Measurements from ENCODE around the gene HPCA.
A peak's percentile ranks its signal among the peaks of the same experiment; 100 is the strongest.

Gene HPCA

GRCh38 chr1:32886004-32886827 lies at the start of gene HPCA:
Gene HPCA, plus strand, starts transcription at chr1:32886491. Its CDS starts 2,408 bp downstream, at chr1:32888899.
- intact Hi-C loops (cut with DNase I; ENCODE audit: low total_unique reads) = no loop called here
- peaks cover 0 to 64% of the 10 kb centered on the region in 2 donors for H3K27me3 ChIP-seq
- peaks cover 0 to 26% (median 22%) of the 10 kb centered on the region in 4 donors for H3K4me1 ChIP-seq
- H3K27ac ChIP-seq = no peak within 1 kb of the TSS
- TF ChIP-seq CTCF (IDR thresholded peaks at IDR 0.05) = peak in 1 of 2 experiments; percentile 14
- no peak for DNase-seq
- H3K36me3 ChIP-seq = no peaks in the 10 kb centered on the region
- H3K4me3 ChIP-seq = no peak within 1 kb of the TSS
- H3K9me3 ChIP-seq = no peaks in the 10 kb centered on the region

- Histone ChIP-seq H3K9me3 (no peaks in the 10 kb centered on the region), H3K27ac (no peak overlapping the region), H3K4me3 (no peak overlapping the region), H3K4me1 (no peaks in the 10 kb centered on the region), H3K27me3 (no peaks in the 10 kb centered on the region), H3K36me3 (peaks cover 45 to 66% (median 46%) of the 10 kb centered on the region in 3 donors)
- DNase-seq = no peak
- TF ChIP-seq CTCF (IDR thresholded peaks at IDR 0.05) = no peak
- intact Hi-C loops (cut with DNase I; ENCODE audit: low total_unique reads) = no loop called here
These were observed 37.8 kb upstream of the HPCA start for GRCh38 chr1:32848354-32849063.

DNA sequence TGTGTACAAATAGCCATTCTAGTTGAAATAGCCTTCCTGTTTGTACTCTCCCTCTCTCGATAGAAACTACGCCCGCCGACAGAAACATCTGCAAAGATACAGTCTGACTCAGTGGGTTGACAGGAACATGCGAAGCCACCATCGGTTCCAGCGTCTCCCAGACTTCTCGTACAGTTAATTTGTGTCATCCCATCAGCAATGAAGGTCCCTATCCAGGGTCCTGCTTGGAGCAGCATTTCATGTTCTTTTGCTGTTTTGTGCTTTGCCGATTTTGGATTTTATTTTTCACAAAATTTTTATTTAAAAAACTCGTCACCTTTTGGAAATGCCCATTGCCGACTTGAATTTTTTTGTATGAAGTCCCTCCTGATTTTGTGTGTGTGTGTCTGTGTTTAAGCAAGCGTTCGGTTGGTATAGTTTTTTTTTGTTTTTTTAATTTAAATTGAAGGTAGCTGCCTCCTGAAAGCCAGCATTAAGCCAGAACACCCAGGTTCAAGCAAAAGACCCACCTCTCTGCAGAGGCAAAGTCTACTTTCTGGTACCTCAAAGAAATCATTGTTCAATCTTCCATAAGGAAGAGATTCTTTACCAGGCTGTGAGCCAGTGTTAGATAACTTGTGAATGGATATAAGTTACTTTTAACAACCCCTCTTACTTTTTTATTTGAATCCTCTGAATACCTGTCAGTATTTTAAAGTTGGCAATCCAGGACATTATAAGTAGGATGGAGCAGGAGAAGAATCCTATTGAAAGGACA lies 30.3 kb upstream of the HPCA start:
- DNase-seq = no peak
- intact Hi-C loops (cut with DNase I; ENCODE audit: low total_unique reads) = no loop called here
- H3K9me3 ChIP-seq = no peaks in the 10 kb centered on the region
- H3K36me3 ChIP-seq = peaks cover 36 to 64% (median 47%) of the 10 kb centered on the region in 3 donors
- no peaks in the 10 kb centered on the region for H3K27me3 ChIP-seq
- TF ChIP-seq CTCF (IDR thresholded peaks at IDR 0.05) = no peak
- no peak overlapping the region for H3K27ac ChIP-seq
- peaks cover 0 to 6% (median 1%) of the 10 kb centered on the region in 4 donors for H3K4me1 ChIP-seq
- no peak overlapping the region for H3K4me3 ChIP-seq

GRCh38 chr1:32858136-32858535 lies 28.2 kb upstream of the HPCA start:
- Histone ChIP-seq H3K4me1 (peaks cover 0 to 27% (median 16%) of the 10 kb centered on the region in 4 donors), H3K27me3 (no peaks in the 10 kb centered on the region), H3K27ac (no peak overlapping the region), H3K9me3 (no peaks in the 10 kb centered on the region), H3K36me3 (peaks cover 32 to 58% (median 37%) of the 10 kb centered on the region in 3 donors), H3K4me3 (no peak overlapping the region)
- no peak for TF ChIP-seq CTCF (IDR thresholded peaks at IDR 0.05)
- DNase-seq = no peak
- intact Hi-C loops (cut with DNase I; ENCODE audit: low total_unique reads) = no loop called here

DNA sequence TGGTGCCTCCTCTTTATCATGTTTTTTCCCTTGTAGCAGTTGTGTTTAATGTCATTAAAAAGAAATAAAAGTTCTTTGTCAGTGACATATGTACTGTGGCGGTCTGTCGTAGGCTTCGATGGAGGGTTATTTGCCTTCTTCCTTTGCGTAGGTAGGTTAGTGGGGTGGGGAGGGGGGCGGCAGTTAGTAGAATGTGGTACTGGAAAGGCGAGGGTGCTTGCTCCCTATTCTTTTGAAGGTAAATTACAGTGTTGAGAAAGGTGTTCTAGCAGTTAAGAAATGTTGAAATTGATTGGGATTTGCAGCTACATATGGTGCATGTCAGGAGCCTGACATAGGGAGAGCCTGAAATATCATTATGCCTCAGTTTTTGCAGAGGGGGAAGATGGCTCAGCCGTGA lies 27.5 kb upstream of the HPCA start:
- TF ChIP-seq CTCF (IDR thresholded peaks at IDR 0.05) = no peak
- Histone ChIP-seq H3K9me3 (no peaks in the 10 kb centered on the region), H3K36me3 (peaks cover 28 to 51% (median 31%) of the 10 kb centered on the region in 3 donors), H3K4me1 (peaks cover 0 to 33% (median 21%) of the 10 kb centered on the region in 4 donors), H3K27me3 (no peaks in the 10 kb centered on the region), H3K27ac (no peak overlapping the region), H3K4me3 (no peak overlapping the region)
- intact Hi-C loops (cut with DNase I; ENCODE audit: low total_unique reads) = no loop called here
- no peak for DNase-seq
